Osteoblast (primary cell): ENCODE data around the gene TLN1. TPM values are rescaled to one million over a fixed set of nuclear protein-coding genes. Genes with fewer than 3 reads are reported as not detected.

ENCODE experiments used
- DNase-seq: peaks from one replicate; pipeline ENCODE4 v3.0.0; 2011; ENCODE audit warnings: low spot score, mixed read lengths; ENCODE audit not compliant: insufficient read length; ENCODE audit errors: missing footprints
- H2AFZ ChIP-seq: 2 replicates; pipeline ENCODE4 v1.6.0; 2011; ENCODE audit warnings: mild to moderate bottlenecking, low read length
- H3K27ac ChIP-seq: 2 replicates; pipeline ENCODE4 v1.5.1; 2011; ENCODE audit warnings: mild to moderate bottlenecking, low read depth, low read length, moderate library complexity
- H3K27me3 ChIP-seq: 2 replicates; pipeline ENCODE4 v1.6.0; 2012; ENCODE audit warnings: mild to moderate bottlenecking, control low read depth, inconsistent platforms, low read length, moderate library complexity; ENCODE audit not compliant: insufficient read depth
- H3K36me3 ChIP-seq: 2 replicates; pipeline ENCODE4 v1.5.1; 2011; ENCODE audit warnings: mild to moderate bottlenecking, low read length, control low read depth, moderate library complexity; ENCODE audit not compliant: insufficient read depth
- H3K4me1 ChIP-seq: 2 replicates; pipeline ENCODE4 v1.5.1; 2011; ENCODE audit warnings: mild to moderate bottlenecking, low read length, control low read depth, moderate library complexity; ENCODE audit not compliant: insufficient read depth
- H3K4me2 ChIP-seq: 2 replicates; pipeline ENCODE4 v1.6.0; 2011; ENCODE audit warnings: mild to moderate bottlenecking, low read length; ENCODE audit not compliant: insufficient read depth
- H3K4me3 ChIP-seq: fragments of 200-600 bp; sonication (generic); 3 replicates; pipeline ENCODE4 v1.5.1; 2012; ENCODE audit warnings: mild to moderate bottlenecking, low read length, inconsistent platforms; ENCODE audit not compliant: insufficient read depth
- H3K79me2 ChIP-seq: 2 replicates; pipeline ENCODE4 v1.6.0; 2012; ENCODE audit warnings: mild to moderate bottlenecking, low read length, control low read depth, inconsistent platforms; ENCODE audit not compliant: insufficient read depth
- H3K9me3 ChIP-seq: 2 replicates; pipeline ENCODE4 v1.5.1; 2011; ENCODE audit warnings: low read depth, low read length, control low read depth
- H4K20me1 ChIP-seq: 2 replicates; pipeline ENCODE4 v1.6.0; 2012; ENCODE audit warnings: mild to moderate bottlenecking, low read length, control low read depth; ENCODE audit not compliant: insufficient read depth
- CTCF ChIP-seq: IDR thresholded peaks from 2 replicates; pipeline ENCODE4 v1.5.1; 2011; ENCODE audit warnings: mild to moderate bottlenecking, low read depth, low read length, moderate library complexity; ENCODE audit errors: extremely low read depth
- total RNA-seq: library from RNA; depleted of rRNA; stranded (reverse); fragments of >200 nt; gene quantifications from 2 replicates; pipeline ENCODE4 v1.2.3, GENCODE V29; 2012

TLN1 gene
- total RNA-seq, 1 donor, result 376 TPM

GRCh38 chr9:35667939-35668338 is 64.1 kb downstream of the TLN1 start:
- no peak overlapping the region for H3K4me3 ChIP-seq
- H3K79me2 ChIP-seq, result no peaks in the 10 kb centered on the region
- no peak for TF ChIP-seq CTCF
- DNase-seq, result no peak
- no peak overlapping the region for H2AFZ ChIP-seq
- no peaks in the 10 kb centered on the region for H3K9me3 ChIP-seq
- no peaks in the 10 kb centered on the region for H4K20me1 ChIP-seq
- H3K27ac ChIP-seq, result no peak overlapping the region
- no peaks in the 10 kb centered on the region for H3K27me3 ChIP-seq
- H3K4me1 ChIP-seq, result peaks cover 15% of the 10 kb centered on the region
- H3K36me3 ChIP-seq, result no peaks in the 10 kb centered on the region
- H3K4me2 ChIP-seq, result no peak overlapping the region

- Histone ChIP-seq H3K27me3 (no peaks in the 10 kb centered on the region), H2AFZ (no peak overlapping the region), H3K9me3 (no peaks in the 10 kb centered on the region), H4K20me1 (no peaks in the 10 kb centered on the region), H3K4me3 (no peak overlapping the region), H3K27ac (no peak overlapping the region), H3K4me2 (no peak overlapping the region), H3K79me2 (no peaks in the 10 kb centered on the region), H3K36me3 (peaks cover 7% of the 10 kb centered on the region), H3K4me1 (peaks cover 15% of the 10 kb centered on the region)
- DNase-seq, result no peak
- TF ChIP-seq CTCF, result no peak
Measured at GRCh38 chr9:35666549-35666948, 65.4 kb downstream of the TLN1 start.

- H3K79me2 ChIP-seq, result no peaks in the 10 kb centered on the region
- H4K20me1 ChIP-seq, result no peaks in the 10 kb centered on the region
- no peak overlapping the region for H3K4me2 ChIP-seq
- no peak for TF ChIP-seq CTCF
- H3K9me3 ChIP-seq, result no peaks in the 10 kb centered on the region
- H3K4me1 ChIP-seq, result peaks cover 15% of the 10 kb centered on the region
- H3K36me3 ChIP-seq, result peaks cover 11% of the 10 kb centered on the region
- no peak overlapping the region for H3K27ac ChIP-seq
- H3K27me3 ChIP-seq, result no peaks in the 10 kb centered on the region
- H3K4me3 ChIP-seq, result no peak overlapping the region
- no peak overlapping the region for H2AFZ ChIP-seq
- no peak for DNase-seq
Measured at GRCh38 chr9:35666045-35666444, 66.0 kb downstream of the TLN1 start.

- Histone ChIP-seq H4K20me1 (no peaks in the 10 kb centered on the region), H3K4me1 (peaks cover 15% of the 10 kb centered on the region), H3K27me3 (no peaks in the 10 kb centered on the region), H2AFZ (peak overlapping the region; percentile 93), H3K27ac (peak overlapping the region; percentile 24), H3K36me3 (peaks cover 17% of the 10 kb centered on the region), H3K4me2 (peak overlapping the region; percentile 96), H3K79me2 (peaks cover 3% of the 10 kb centered on the region), H3K4me3 (peak overlapping the region; percentile 78), H3K9me3 (no peaks in the 10 kb centered on the region)
- no peak for DNase-seq
- no peak for TF ChIP-seq CTCF
Measured at GRCh38 chr9:35665471-35665818, 66.5 kb downstream of the TLN1 start.
